CD4-positive, alpha-beta T cell treated with Interleukin-1 beta for 1 hour (primary cell): Measurements from ENCODE around the gene ELMOD1.

ENCODE experiments used
- DNase-seq, 2 donors: peaks; one replicate each; pipeline ENCODE4 v3.0.0-alpha.2; 2020 to 2022

Gene ELMOD1

GRCh38 chr11:107691000-107691750 is 100.2 kb downstream of the ELMOD1 start:
- DNase-seq, result no peak

GRCh38 chr11:107695446-107695845 is 104.5 kb downstream of the ELMOD1 start:
- DNase-seq, result no peak

GRCh38 chr11:107696140-107696539 is 105.2 kb downstream of the ELMOD1 start:
- no peak for DNase-seq

GRCh38 chr11:107697291-107697690 is 106.3 kb downstream of the ELMOD1 start:
- no peak for DNase-seq

- no peak for DNase-seq
Measured at GRCh38 chr11:107699371-107700285, 108.7 kb downstream of the ELMOD1 start.

GRCh38 chr11:107702109-107702660 is 111.2 kb downstream of the ELMOD1 start:
- DNase-seq, result no peak

- DNase-seq, result no peak
Measured at GRCh38 chr11:107702723-107703122, 111.8 kb downstream of the ELMOD1 start.

- no peak for DNase-seq
Measured at GRCh38 chr11:107704451-107704850, 113.5 kb downstream of the ELMOD1 start.

- no peak for DNase-seq
Measured at GRCh38 chr11:107705027-107705426, 114.1 kb downstream of the ELMOD1 start.

GRCh38 chr11:107706531-107706930 is 115.6 kb downstream of the ELMOD1 start:
- DNase-seq, result no peak

GRCh38 chr11:107707215-107707671 is 116.3 kb downstream of the ELMOD1 start:
- DNase-seq, result no peak

- no peak for DNase-seq
Measured at GRCh38 chr11:107707807-107708206, 116.9 kb downstream of the ELMOD1 start.

GRCh38 chr11:107708792-107709191 is 117.8 kb downstream of the ELMOD1 start:
- no peak for DNase-seq

GRCh38 chr11:107710301-107710700 is 119.4 kb downstream of the ELMOD1 start:
- DNase-seq, result no peak

- DNase-seq, result no peak
Measured at GRCh38 chr11:107711861-107712755, 121.2 kb downstream of the ELMOD1 start, which contains the start of gene SLN. Gene SLN (minus strand): TSS chr11:107712056.

GRCh38 chr11:107713009-107713408 is 122.1 kb downstream of the ELMOD1 start:
- DNase-seq, result no peak
